ENCODE measurements around the gene TMEM272.

The TMEM272 gene

DNA sequence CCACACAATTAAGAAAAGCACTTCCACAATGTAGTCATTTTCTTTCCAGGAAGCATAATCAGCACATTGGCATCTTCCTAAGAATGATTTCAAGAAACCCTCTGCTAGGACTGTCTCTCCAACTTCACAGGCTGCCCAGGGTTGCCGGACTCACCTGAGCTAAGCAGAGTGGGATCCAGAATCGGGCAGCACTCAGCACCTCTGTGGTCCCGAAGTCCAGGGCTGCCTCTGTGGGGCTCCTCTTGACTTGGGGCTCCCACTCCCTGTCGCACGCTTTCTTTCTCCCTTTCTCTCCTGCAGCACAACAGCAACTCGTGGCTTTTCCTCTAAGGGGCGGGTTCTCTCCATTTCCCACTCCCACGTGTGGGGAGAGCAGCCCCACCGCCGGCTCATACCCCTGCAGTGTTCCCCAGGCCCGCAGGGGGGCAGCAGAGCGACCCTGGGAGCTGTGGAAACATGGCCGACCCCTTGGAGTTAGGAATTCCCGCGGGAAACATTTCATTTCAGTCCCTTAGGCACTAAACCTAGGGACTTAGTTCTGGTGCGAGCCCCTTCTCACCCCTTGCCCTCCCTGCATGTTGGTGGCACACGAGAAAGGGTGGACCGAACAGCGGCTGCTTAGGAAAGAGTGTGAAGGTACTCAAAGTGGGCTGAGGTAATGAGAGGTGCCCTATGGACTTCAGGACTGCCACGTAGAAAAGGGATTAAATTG lies at the start of gene TMEM272:
Gene TMEM272 (minus strand): TSS at position 316 of the 712 bp plus-strand sequence. CDS start 6,647 bp downstream, outside the sequence.
- DNase-seq: peak; percentile 38

DNA sequence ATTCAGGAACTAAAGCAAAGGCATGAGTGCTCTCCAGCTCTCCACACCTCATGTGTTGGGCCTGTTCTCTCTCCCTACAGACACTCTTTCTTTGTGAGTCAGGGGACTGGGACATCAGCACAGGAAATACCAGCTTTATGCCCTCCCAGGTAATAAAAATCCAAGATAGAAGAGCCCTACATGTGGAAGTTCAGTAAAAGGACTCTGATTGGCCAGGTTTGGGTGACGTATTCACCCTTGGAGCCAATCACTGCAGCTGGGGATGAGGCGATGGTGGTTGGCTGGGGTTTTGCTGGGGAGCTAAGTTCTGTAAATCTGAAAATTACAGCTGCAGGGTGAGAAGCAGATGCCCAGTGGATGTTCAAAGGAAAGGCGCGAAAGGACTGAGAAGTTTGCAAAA lies 49.3 kb upstream of the TMEM272 start:
- no peak for DNase-seq

GRCh38 chr13:51892657-51893056 lies 47.7 kb upstream of the TMEM272 start:
- no peak for DNase-seq

DNA sequence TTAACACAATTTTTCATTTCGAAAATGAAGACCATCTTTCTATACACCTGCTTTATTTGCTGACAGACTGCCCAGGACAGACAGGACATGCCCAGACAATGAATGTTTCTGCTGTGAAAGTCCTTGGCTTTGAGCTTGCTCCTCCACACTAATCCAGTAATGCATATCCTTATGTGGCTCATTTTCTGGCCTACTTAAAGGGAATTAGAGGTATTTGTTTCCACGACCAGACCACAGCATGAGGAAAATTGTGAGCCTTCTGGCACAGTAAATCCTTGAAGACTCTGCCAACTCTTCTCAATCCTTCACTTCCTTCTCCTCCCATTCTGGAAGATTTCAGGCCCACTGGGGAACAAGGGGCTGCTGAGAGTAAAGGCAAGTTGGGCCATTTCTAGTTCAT lies 42.5 kb upstream of the TMEM272 start:
- no peak for DNase-seq

DNA sequence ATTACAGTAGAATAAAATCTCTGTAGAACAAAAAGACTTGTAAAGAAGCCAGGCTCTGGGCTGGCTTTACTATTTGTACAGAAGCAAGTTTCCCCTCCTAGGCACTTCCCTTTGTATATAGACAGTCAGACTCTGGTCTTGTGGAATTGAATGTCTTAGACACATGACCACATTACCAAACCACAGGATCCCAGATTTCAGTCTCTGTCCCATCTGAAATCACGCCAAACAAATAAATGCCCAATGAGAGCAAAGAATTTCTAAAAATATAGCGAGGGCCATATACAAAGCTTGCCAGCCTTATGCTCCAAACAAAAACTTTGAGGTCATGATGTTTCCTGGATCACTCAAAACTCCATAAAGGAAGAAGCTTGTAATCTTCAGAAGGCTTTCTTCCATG lies 40.7 kb upstream of the TMEM272 start:
- no peak for DNase-seq

GRCh38 chr13:51883226-51883600 lies 38.2 kb upstream of the TMEM272 start:
- no peak for DNase-seq

GRCh38 chr13:51882570-51883225 lies 37.7 kb upstream of the TMEM272 start:
- DNase-seq: no peak

DNA sequence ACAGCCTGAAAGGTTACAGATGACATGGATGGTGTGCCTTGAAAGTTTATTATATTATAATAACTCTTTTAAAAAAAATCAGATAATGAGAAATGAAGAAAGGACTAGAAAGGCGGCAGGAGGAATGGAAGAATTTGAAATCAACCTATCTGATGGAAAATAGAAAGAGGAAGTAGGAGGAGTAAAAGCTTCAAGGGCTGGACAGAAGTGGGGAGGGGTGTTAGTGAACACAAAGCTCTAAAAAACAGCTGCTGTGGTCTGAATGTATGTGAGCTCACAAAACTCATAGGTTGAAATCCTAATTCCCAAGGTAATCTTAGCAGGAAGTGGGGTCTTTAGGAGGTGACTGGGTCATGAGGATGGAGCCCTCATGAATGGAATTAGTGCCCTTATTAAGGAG lies 36.3 kb upstream of the TMEM272 start:
- no peak for DNase-seq

GRCh38 chr13:51879133-51879532 lies 34.2 kb upstream of the TMEM272 start:
- DNase-seq: no peak

- DNase-seq: no peak
Measured at GRCh38 chr13:51874651-51875050, 29.7 kb upstream of the TMEM272 start.

- no peak for DNase-seq
Measured at GRCh38 chr13:51873837-51874236, 28.9 kb upstream of the TMEM272 start.

- no peak for DNase-seq
Measured at GRCh38 chr13:51873117-51873798, 28.3 kb upstream of the TMEM272 start.

GRCh38 chr13:51870616-51871015 lies 25.6 kb upstream of the TMEM272 start:
- DNase-seq: no peak

GRCh38 chr13:51869916-51870315 lies 24.9 kb upstream of the TMEM272 start:
- no peak for DNase-seq

DNA sequence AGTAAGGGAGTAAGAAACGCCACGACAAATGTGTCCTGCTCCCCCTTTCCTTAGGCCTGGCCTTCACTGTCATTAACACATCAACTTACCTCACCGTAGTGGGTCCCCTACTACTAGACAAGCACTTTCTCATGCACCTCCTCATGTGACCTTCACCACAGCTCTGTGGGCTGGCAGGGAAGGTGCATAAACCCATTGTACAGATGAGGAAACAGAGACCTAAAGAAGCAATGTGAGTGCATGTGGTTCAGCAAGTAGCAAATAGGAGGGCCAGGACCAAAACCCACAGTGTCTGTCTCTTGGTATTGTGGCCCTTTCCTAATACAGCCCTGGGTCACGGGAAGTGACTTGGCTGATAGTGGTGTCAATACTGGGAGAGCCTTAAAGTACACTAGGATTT lies 22.1 kb upstream of the TMEM272 start:
- DNase-seq: no peak

- no peak for DNase-seq
Measured at GRCh38 chr13:51865838-51866237, 20.9 kb upstream of the TMEM272 start.

GRCh38 chr13:51862957-51863356 lies 18.0 kb upstream of the TMEM272 start:
- DNase-seq: no peak

DNA sequence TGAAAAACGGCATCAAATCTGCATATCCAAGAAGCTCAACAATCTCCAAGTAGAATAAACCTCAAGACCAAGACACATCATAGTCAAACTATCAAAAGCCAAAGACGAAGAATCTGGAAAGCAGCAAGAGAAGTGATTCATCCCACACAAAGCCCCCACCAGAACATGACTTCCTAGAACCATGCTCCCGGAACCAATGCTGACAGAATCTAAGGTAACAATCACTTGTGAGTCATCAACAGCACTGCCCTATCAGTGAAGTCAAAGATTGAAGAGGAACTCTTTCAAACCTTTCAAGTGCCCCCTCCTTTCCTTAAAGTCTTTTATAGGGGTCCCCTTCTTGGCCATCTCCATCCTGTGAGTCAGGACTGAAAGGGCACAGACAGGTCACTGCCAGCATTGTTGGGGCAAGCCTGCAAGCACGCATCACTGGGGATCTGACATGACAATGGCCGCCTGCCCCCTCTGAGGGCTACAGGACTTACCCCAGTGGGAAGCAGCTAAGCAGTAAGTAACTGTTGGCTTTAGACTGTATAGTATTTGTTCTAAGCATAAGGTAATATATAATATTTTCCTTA lies 16.8 kb upstream of the TMEM272 start, which contains the start of gene CCDC70:
Gene CCDC70 (plus strand): TSS at position 247 of the 578 bp plus-strand sequence. CDS start 3,443 bp downstream, outside the sequence.
- DNase-seq: no peak

DNA sequence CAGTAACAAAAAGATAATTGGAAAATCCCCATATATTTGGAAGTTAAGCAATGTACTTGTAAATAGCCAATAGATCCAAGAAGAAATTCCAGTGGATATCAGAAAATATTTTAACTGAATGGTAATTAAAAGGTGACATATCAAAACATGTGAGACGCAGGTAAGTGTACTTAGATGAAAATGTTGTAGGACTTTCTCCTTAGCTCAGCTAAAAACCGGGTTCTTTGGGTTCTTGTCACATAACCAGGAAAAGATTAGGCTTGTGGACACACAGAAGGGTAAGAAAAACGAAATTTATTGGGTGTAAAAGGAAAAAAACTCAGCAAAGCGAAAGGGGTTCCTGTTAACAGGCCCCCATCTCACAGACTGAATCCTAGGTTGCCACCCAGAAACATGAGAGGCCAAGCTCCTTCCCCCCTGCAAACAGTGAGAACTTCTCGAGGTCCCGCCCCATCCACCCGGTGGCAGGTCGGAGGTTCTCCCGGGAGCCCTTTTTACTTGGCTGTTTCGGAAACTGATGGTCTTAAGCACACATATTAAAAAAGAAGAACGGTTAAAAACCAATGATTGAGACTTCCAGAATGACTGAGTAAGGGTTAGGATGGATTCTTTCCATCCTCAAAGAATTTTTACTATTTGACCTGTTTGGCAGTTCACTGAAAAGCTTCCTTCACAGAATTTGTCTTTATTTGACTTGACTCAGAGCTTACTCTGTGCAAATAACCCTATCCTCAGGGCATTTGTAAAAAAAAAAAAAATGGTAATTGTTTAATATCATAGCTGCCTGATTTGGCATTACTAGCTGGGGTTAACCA lies 13.7 kb upstream of the TMEM272 start:
- DNase-seq: no peak

DNA sequence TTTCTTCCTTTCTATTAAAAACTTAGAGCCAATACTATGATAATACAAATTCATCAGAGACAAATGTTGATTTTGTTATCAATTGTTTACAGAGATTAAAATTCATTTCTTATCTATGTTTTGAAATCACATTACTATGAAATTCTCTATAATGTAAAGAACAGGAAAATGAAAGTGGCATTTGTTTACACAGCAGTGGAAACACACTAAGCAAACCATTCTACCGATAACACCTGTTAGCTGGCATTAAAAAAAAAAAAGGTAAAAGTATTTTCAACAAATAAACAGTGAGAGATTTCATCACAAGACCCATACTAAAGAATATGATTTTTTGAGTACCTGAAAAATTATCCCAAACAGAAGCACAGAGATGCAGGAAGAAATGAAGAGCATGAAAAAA lies 12.0 kb upstream of the TMEM272 start:
- no peak for DNase-seq

- DNase-seq: no peak
Measured at GRCh38 chr13:51856027-51856736, 11.2 kb upstream of the TMEM272 start.

Measured in activated gamma-delta T cell treated with Interleukin-2 at 50 U/mL for 16 hours (primary cell).